Measurements from ENCODE around the gene VWA5A. TPM values are rescaled to one million over a fixed set of nuclear protein-coding genes. Genes with fewer than 3 reads are reported as not detected.

VWA5A gene
- total RNA-seq, 4 donors from 2014 or later, result 1.6 to 2.5 (median 2.1) TPM

GRCh38 chr11:124085583-124085982 is 29.7 kb upstream of the VWA5A start:
- Histone ChIP-seq H3K4me3 (no peak overlapping the region), H3K4me1 (no peaks in the 10 kb centered on the region), H3K9me3 (no peaks in the 10 kb centered on the region), H3K36me3 (no peaks in the 10 kb centered on the region), H3K27ac (no peak overlapping the region), H3K27me3 (no peaks in the 10 kb centered on the region)
- TF ChIP-seq CTCF (IDR thresholded peaks at IDR 0.05 in 4 of 5, conservative IDR thresholded peaks at IDR 0.05 in 1 of 5) (no peak), POLR2A (IDR thresholded peaks at IDR 0.05) (no peak)
- DNase-seq, result no peak
- in situ Hi-C loops (cut with MboI; ENCODE audit: low sequenced_read_pairs in 4 of 4) (no loop called here), intact Hi-C loops (cut with DNase I; ENCODE audit: low total_unique reads) (no loop called here)
- no peak for ATAC-seq

- intact Hi-C loops (cut with DNase I; ENCODE audit: low total_unique reads) (no loop called here), in situ Hi-C loops (cut with MboI; ENCODE audit: low sequenced_read_pairs in 4 of 4) (no loop called here)
- no peaks in the 10 kb centered on the region for H3K4me1 ChIP-seq
- no peaks in the 10 kb centered on the region for H3K27me3 ChIP-seq
- H3K4me3 ChIP-seq, result no peak overlapping the region
- H3K9me3 ChIP-seq, result no peaks in the 10 kb centered on the region
- TF ChIP-seq CTCF (IDR thresholded peaks at IDR 0.05 in 4 of 5, conservative IDR thresholded peaks at IDR 0.05 in 1 of 5) (no peak), POLR2A (IDR thresholded peaks at IDR 0.05) (no peak)
- no peak for ATAC-seq
- no peaks in the 10 kb centered on the region for H3K36me3 ChIP-seq
- DNase-seq, result no peak
- H3K27ac ChIP-seq, result no peak overlapping the region
Observed at GRCh38 chr11:124085997-124086846, 29.0 kb upstream of the VWA5A start.

- Histone ChIP-seq H3K36me3 (no peaks in the 10 kb centered on the region), H3K27ac (no peak overlapping the region), H3K4me3 (no peak overlapping the region), H3K4me1 (no peaks in the 10 kb centered on the region), H3K9me3 (no peaks in the 10 kb centered on the region), H3K27me3 (no peaks in the 10 kb centered on the region)
- ATAC-seq (no peak), DNase-seq (no peak)
- intact Hi-C loops (cut with DNase I; ENCODE audit: low total_unique reads), result no loop called here
- no peak for TF ChIP-seq POLR2A (IDR thresholded peaks at IDR 0.05)
- no peak for TF ChIP-seq CTCF (IDR thresholded peaks at IDR 0.05 in 4 of 5, conservative IDR thresholded peaks at IDR 0.05 in 1 of 5)
- in situ Hi-C loops (cut with MboI; ENCODE audit: low sequenced_read_pairs in 4 of 4), result no loop called here
Observed at GRCh38 chr11:124090996-124091395, 24.3 kb upstream of the VWA5A start.

GRCh38 chr11:124093330-124093729 is 21.9 kb upstream of the VWA5A start:
- Histone ChIP-seq H3K27me3 (no peaks in the 10 kb centered on the region), H3K4me1 (no peaks in the 10 kb centered on the region), H3K4me3 (no peak overlapping the region), H3K36me3 (no peaks in the 10 kb centered on the region), H3K9me3 (no peaks in the 10 kb centered on the region), H3K27ac (no peak overlapping the region)
- ATAC-seq (no peak), DNase-seq (no peak)
- TF ChIP-seq POLR2A (IDR thresholded peaks at IDR 0.05) (no peak), CTCF (IDR thresholded peaks at IDR 0.05 in 4 of 5, conservative IDR thresholded peaks at IDR 0.05 in 1 of 5) (no peak)
- in situ Hi-C loops (cut with MboI; ENCODE audit: low sequenced_read_pairs in 4 of 4), result no loop called here
- intact Hi-C loops (cut with DNase I; ENCODE audit: low total_unique reads), result no loop called here
